Nephron progenitor cell (in vitro differentiated cells): ENCODE results near the gene PGAM5.
"Not testable (repeated sequence)": the region's sequence is repeated elsewhere in the genome, so short reads cannot be mapped to it uniquely, and the experiment has no call there.

Experiments used
- DNase-seq: peaks from one replicate; pipeline ENCODE4 v3.0.0; 2021
- H3K27ac Mint-ChIP-seq: 2 replicates; pipeline ENCODE4 v1.8.0; 2021; ENCODE audit warnings: mild to moderate bottlenecking, moderate library complexity, mixed read lengths
- H3K27me3 Mint-ChIP-seq: 2 replicates; pipeline ENCODE4 v1.8.0; 2021; ENCODE audit warnings: mild to moderate bottlenecking, low read depth, mixed read lengths; ENCODE audit not compliant: poor library complexity
- H3K36me3 Mint-ChIP-seq: 2 replicates; pipeline ENCODE4 v1.8.0; 2021; ENCODE audit warnings: low read depth, mixed read lengths
- H3K4me1 Mint-ChIP-seq: 2 replicates; pipeline ENCODE4 v1.8.0; 2021; ENCODE audit warnings: mixed read lengths
- H3K4me3 Mint-ChIP-seq: 2 replicates; pipeline ENCODE4 v1.8.0; 2021; ENCODE audit warnings: mild to moderate bottlenecking, moderate library complexity, mixed read lengths
- H3K9me3 Mint-ChIP-seq: 2 replicates; pipeline ENCODE4 v1.8.0; 2021; ENCODE audit warnings: mild to moderate bottlenecking, moderate library complexity, mixed read lengths
- CTCF ChIP-seq: fragments of 200-600 bp; sonication (generic); IDR thresholded peaks from 2 replicates; pipeline ENCODE4 v1.5.0; 2021; ENCODE audit warnings: antibody characterized with exemption

The PGAM5 gene

GRCh38 chr12:132748319-132748718 is 37.7 kb downstream of the PGAM5 start:
- Mint-ChIP-seq H3K36me3 (peaks cover 77% of the 10 kb centered on the region), H3K27me3 (peaks cover 2% of the 10 kb centered on the region), H3K4me3 (no peak overlapping the region), H3K9me3 (no peaks in the 10 kb centered on the region), H3K4me1 (no peaks in the 10 kb centered on the region), H3K27ac (no peak overlapping the region)
- no peak for TF ChIP-seq CTCF
- no peak for DNase-seq

GRCh38 chr12:132753670-132754069 is 43.0 kb downstream of the PGAM5 start:
- DNase-seq, H3K4me1 Mint-ChIP-seq, H3K9me3 Mint-ChIP-seq, H3K27ac Mint-ChIP-seq, H3K27me3 Mint-ChIP-seq, H3K4me3 Mint-ChIP-seq: not testable (repeated sequence)
- H3K36me3 Mint-ChIP-seq: peaks cover 60% of the 10 kb centered on the region

- Mint-ChIP-seq H3K36me3 (peaks cover 63% of the 10 kb centered on the region), H3K4me3 (no peak overlapping the region), H3K27me3 (no peaks in the 10 kb centered on the region), H3K9me3 (no peaks in the 10 kb centered on the region), H3K27ac (peak overlapping the region; percentile 68), H3K4me1 (no peaks in the 10 kb centered on the region)
- no peak for DNase-seq
- TF ChIP-seq CTCF: no peak
Measured at GRCh38 chr12:132754160-132754932, 43.7 kb downstream of the PGAM5 start.

DNA sequence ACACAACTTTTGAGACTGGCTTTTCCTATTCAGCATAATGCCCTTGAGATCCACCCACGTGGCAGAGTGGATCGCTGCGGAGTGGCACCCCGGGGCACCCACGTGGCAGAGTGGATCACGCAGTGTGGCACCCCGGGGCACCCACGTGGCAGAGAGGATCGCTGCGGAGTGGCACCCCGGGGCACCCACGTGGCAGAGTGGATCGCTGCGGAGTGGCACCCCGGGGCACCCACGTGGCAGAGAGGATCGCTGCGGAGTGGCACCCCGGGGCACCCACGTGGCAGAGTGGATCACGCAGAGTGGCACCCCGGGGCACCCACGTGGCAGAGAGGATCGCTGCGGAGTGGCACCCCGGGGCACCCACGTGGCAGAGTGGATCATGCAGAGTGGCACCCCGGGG is 48.2 kb downstream of the PGAM5 start:
- H3K27ac Mint-ChIP-seq, H3K4me3 Mint-ChIP-seq, H3K27me3 Mint-ChIP-seq, H3K9me3 Mint-ChIP-seq, DNase-seq: not testable (repeated sequence)
- peaks cover 19% of the 10 kb centered on the region for H3K4me1 Mint-ChIP-seq
- H3K36me3 Mint-ChIP-seq: peaks cover 43% of the 10 kb centered on the region

DNA sequence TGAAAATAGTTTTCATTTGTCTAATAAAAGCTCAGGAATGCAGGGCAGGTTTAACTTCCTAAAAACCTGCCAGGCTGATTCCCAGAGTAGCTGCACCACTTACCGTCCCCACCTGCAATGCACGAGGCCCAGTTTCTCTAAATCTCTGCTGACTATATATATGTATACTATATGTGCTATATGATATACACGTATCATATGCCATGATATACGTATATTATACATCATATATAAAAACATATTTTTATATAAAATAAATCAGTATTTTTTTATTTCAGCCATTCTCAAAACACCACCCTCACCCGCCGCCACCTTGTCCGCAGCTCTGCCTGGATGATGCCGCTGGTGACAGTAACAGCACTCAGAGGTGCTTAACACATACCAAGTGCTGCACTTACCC is 48.7 kb downstream of the PGAM5 start:
- DNase-seq: no peak
- Mint-ChIP-seq H3K36me3 (peaks cover 39% of the 10 kb centered on the region), H3K9me3 (no peaks in the 10 kb centered on the region), H3K27ac (no peak overlapping the region), H3K4me1 (peaks cover 19% of the 10 kb centered on the region), H3K27me3 (peaks cover 5% of the 10 kb centered on the region), H3K4me3 (peak overlapping the region; percentile 97)
- no peak for TF ChIP-seq CTCF

- H3K4me1 Mint-ChIP-seq: peaks cover 30% of the 10 kb centered on the region
- peaks cover 5% of the 10 kb centered on the region for H3K27me3 Mint-ChIP-seq
- H3K36me3 Mint-ChIP-seq: peaks cover 30% of the 10 kb centered on the region
- H3K9me3 Mint-ChIP-seq: no peaks in the 10 kb centered on the region
- peak; percentile 75 for DNase-seq
- peak within 1 kb of the TSS; percentile 99 for H3K27ac Mint-ChIP-seq
- no peak for TF ChIP-seq CTCF
- peak within 1 kb of the TSS; percentile 97 for H3K4me3 Mint-ChIP-seq
Measured at GRCh38 chr12:132761032-132761920, 50.6 kb downstream of the PGAM5 start, which contains the start of gene ANKLE2. Gene ANKLE2 (minus strand): TSS chr12:132761832. CDS start chr12:132761798, 34 bp downstream.
